ENCODE measurements around the gene STYX.

The STYX gene

DNA sequence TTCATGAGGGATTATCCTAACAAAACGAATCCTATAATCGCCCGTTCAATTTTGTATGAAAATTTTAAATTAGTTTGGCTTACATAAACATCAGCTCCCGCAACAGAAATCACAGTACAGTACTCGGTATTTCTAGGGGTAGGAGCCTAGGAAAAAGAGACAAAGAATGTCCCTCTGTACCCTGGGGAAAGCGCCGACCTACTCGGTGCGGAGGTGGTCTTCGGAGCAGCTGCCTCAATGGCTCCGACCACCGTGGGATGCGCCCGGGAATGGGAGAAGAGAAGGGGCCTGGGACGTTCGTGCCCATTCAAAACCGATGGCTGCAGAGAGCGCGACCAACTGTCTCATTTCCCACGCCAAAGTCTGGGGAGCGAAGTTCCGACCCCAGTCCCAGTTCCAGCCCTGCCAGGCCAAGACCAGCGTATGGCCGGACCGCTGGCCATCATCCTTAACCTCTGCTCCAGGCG lies 60.8 kb downstream of the STYX start:
- DNase-seq, result no peak

DNA sequence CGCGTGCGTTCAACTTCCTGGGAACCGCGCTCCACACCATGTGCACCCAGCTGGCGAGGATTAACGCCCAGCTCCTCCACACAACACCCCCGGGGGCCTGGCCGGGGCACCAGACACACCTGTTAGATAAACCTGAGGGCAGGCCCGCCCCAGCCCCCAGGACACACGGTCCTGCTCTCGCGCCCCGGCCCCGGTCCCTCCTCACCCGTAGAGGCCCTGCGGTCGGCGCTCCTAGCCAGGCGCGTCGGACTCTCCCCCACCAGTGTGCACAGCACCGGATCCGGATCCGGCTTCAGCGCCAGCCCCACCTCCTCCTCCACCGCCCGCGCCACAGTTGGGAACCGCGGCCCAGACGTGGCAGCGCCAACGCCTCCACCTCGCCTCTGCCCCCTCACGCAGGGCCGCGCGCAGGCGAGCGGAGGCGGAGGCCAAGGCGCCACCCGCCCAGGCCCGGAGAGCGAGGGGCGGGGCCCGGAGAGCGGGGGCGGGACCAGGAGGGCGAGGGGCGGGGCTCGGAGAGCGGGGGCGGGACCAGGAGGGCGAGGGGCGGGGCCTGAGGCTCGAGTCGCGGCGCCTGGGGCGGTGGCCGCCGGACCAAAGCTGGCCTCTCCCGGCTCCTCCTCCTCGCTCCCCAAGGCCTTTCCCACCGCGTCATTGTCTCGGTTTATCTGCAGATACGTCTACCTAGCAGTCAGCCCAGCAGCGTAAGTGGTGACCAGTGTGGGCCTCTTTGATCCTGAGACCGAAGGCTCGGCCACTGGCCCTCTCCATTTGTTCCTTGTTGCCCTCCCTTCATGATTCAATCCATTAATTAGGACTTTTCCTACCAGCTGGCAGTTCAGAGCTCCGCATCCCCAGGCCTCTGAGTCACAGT lies 61.5 kb downstream of the STYX start, which contains the start of gene GNPNAT1:
GNPNAT1 (minus strand) TSS at position 385 of the 874 bp plus-strand sequence. CDS start 6,957 bp downstream, outside the sequence.
- DNase-seq, result peak; percentile 63

DNA sequence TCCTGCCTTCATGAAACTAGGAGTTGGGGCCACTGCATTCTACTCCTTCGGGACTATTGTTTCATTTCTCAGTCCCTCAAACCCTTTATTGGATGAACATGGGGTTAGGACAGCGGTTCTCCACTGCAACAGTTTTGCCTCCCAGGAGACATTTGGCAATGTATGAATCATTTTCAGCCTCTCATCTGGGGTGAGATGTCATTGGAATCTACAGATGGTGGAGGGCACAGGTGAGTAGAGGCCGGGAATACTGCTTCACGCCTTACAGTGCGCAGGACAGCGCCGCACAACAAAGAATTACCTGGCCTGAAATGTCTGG lies 62.1 kb downstream of the STYX start:
- DNase-seq, result no peak

GRCh38 chr14:52793061-52793460 lies 63.1 kb downstream of the STYX start:
- no peak for DNase-seq

- no peak for DNase-seq
Measured at GRCh38 chr14:52797653-52798052, 67.7 kb downstream of the STYX start.

DNA sequence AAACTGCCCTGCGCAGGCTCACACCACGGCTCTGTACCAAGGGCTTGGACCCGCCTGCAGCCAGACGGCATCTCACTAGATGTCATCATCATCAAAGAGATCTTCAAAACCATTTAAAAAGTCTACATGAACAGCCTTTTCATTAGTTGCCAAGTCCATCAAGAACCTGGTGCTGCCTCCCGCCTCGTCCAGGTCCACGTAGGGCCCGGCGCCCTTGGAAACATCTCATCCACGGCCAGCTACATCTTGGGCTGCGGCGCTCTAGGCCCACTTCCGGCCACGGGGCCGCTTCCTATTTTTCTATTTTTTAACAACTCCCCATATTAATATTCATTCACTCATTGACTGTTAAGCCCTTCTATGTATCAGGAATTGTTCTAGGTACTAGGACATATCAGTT lies 68.9 kb downstream of the STYX start:
- DNase-seq, result no peak

DNA sequence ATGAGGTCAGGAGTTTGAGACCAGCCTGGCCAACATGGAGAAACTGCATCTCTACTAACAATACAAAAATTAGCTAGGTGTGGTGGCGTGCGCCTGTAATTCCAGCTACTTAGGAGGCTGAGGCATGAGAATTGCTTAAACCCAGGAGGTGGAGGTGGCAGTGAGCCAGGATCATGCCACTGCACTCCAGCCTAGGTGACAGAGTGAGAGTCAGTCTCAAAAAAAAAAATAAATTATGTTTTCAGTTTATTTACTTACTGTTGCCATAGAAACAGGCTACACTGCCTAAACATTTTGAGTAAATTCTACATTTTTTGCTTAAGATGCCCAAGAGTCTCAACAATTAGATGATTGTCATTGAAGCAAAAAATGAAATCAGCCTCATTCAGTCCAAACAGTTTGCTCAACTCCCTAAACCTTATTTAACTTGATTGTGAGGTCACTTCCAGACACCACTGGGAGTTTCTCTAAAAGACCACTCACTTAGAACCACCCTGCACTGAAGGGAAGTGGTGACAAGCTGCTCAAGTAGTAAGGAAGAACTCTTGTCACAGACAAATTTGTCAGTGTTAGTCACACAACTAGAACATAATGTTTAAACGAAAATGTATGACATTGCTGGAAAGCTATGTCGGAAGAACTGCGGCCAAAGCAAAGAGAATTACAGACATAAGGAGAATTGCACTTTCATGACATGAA lies 71.2 kb downstream of the STYX start:
- DNase-seq, result no peak

DNA sequence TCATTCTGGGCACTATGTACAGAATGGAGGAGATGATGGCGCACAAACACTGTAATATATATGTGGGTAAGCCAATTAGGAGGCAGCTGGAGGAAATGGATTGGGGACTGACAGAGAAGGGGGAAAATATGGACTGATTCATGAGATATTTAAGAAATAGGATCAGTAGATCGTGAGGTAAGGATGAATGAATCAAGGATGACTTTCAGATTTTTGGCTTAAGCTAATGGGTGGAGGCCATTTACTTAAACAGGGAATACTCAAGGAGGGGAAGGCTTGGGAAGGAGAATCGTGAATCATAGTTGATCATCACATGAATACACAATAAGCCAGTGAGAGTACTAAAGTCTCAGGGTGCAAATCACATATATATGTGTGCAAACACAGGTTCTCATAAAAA lies 72.6 kb downstream of the STYX start:
- DNase-seq, result no peak

- no peak for DNase-seq
Measured at GRCh38 chr14:52806115-52806514, 76.1 kb downstream of the STYX start.

GRCh38 chr14:52808101-52808500 lies 78.1 kb downstream of the STYX start:
- DNase-seq, result no peak

- no peak for DNase-seq
Measured at GRCh38 chr14:52821805-52822250, 91.9 kb downstream of the STYX start.

GRCh38 chr14:52824462-52824861 lies 94.5 kb downstream of the STYX start:
- no peak for DNase-seq
